Measurements from ENCODE around the gene PARVB. TPM values are rescaled to one million over a fixed set of nuclear protein-coding genes. Genes with fewer than 3 reads are reported as not detected.

The PARVB gene
- total and polyA plus RNA-seq, 12 donors, result 46.7 to 201 (median 91.2) TPM

DNA sequence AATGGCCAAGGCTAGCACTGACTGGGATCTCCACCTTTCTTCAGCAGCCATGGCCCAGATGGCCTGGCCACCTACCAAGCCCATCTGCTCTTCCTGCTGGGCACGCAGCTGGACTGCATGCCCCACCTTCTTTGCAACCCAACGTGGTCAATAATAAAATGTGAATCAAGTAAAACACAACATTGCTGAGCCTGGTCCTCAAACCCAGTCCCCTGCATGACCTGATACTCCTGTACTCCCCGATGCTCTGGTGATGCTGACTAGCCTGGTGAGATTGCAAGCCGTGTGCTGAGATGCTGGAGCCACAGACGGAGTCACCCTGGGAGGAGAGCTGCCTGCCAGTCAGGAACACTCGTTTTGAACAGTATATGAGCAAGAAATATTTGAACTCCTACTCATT, 190.7 kb downstream of the PARVB start:
- ATAC-seq (no peak), DNase-seq (no peak)
- H3K4me3 ChIP-seq, result no peak overlapping the region
- TF ChIP-seq, protein P1, sequence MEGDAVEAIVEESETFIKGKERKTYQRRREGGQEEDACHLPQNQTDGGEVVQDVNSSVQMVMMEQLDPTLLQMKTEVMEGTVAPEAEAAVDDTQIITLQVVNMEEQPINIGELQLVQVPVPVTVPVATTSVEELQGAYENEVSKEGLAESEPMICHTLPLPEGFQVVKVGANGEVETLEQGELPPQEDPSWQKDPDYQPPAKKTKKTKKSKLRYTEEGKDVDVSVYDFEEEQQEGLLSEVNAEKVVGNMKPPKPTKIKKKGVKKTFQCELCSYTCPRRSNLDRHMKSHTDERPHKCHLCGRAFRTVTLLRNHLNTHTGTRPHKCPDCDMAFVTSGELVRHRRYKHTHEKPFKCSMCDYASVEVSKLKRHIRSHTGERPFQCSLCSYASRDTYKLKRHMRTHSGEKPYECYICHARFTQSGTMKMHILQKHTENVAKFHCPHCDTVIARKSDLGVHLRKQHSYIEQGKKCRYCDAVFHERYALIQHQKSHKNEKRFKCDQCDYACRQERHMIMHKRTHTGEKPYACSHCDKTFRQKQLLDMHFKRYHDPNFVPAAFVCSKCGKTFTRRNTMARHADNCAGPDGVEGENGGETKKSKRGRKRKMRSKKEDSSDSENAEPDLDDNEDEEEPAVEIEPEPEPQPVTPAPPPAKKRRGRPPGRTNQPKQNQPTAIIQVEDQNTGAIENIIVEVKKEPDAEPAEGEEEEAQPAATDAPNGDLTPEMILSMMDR (IDR thresholded peaks at IDR 0.05), result no peak
- H3K27ac ChIP-seq, result no peak overlapping the region
- H3K4me1 ChIP-seq, result peaks cover 0 to 18% (median 5%) of the 10 kb centered on the region in 9 donors
- 78 to 80% methylated on average over 6 of the region's 6 CpGs for whole genome bisulfite sequencing, 2 donors
- H3K27me3 ChIP-seq, result peaks cover 0 to 8% (median 0%) of the 10 kb centered on the region in 7 donors
- H3K9me3 ChIP-seq, result peaks cover 0 to 22% (median 9%) of the 10 kb centered on the region in 11 donors
- intact Hi-C loops (cut with DNase I), result no loop called here
- H3K36me3 ChIP-seq, result no peaks in the 10 kb centered on the region

DNA sequence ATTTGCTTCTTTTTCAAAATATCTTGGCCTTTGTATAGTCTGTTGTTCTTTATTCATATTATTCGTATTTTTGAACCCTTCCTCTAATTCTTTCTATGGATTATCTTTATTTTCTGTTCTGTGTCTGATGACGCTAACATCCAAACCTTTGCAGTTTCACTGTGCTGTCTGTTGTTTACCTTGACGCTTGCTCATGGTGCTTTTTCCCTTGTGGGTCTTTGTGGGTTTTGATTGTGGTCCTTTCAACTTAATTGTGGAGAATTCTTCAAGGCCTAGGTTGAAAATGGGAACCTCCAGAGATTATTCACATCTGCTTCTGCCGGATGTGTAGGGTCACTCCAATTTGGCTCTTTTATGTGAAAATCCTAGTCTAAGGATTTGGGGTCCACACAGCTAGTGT, 191.2 kb downstream of the PARVB start:
- H3K4me1 ChIP-seq, result peaks cover 0 to 18% (median 5%) of the 10 kb centered on the region in 9 donors
- DNase-seq, result no peak
- intact Hi-C loops (cut with DNase I), result no loop called here
- H3K4me3 ChIP-seq, result no peak overlapping the region
- peaks cover 0 to 17% (median 9%) of the 10 kb centered on the region in 11 donors for H3K9me3 ChIP-seq
- TF ChIP-seq, protein P1 (IDR thresholded peaks at IDR 0.05), result no peak
- H3K27me3 ChIP-seq, result peaks cover 0 to 8% (median 3%) of the 10 kb centered on the region in 7 donors
- no peak for ATAC-seq
- WGBS, 2 donors, result 79 to 94% methylated on average over 4 of the region's 4 CpGs
- H3K27ac ChIP-seq, result no peak overlapping the region
- H3K36me3 ChIP-seq, result no peaks in the 10 kb centered on the region

DNA sequence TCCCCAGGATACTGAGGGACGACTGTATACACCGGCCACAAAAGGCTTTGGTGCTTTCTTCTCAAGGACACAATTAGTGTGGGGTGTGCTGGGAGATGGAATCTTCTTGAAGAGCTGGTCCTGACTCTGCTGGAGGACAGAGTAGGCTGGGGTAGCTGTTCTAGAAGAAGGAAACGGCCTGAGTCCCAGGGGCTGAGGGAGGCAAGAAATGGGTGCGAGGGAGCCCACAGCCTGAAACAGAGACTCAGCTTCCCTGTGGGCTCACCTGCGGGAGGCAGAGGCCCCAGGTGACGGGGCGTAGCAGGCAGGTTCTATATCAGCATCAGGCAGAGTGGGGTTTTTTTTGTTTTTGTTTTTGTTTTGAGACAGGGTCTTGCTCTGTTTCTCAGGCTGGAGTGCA, 193.2 kb downstream of the PARVB start:
- TF ChIP-seq, protein P1 (IDR thresholded peaks at IDR 0.05), result no peak
- Histone ChIP-seq H3K27ac (no peak overlapping the region), H3K9me3 (peaks cover 0 to 15% (median 9%) of the 10 kb centered on the region in 11 donors), H3K4me1 (peaks cover 0 to 5% (median 2%) of the 10 kb centered on the region in 9 donors), H3K36me3 (no peaks in the 10 kb centered on the region), H3K4me3 (no peak overlapping the region), H3K27me3 (peaks cover 0 to 18% (median 6%) of the 10 kb centered on the region in 7 donors)
- DNase-seq, result no peak
- WGBS, 2 donors, result 76 to 91% methylated on average over 7 of the region's 7 CpGs
- intact Hi-C loops (cut with DNase I), result no loop called here
- ATAC-seq, result no peak

DNA sequence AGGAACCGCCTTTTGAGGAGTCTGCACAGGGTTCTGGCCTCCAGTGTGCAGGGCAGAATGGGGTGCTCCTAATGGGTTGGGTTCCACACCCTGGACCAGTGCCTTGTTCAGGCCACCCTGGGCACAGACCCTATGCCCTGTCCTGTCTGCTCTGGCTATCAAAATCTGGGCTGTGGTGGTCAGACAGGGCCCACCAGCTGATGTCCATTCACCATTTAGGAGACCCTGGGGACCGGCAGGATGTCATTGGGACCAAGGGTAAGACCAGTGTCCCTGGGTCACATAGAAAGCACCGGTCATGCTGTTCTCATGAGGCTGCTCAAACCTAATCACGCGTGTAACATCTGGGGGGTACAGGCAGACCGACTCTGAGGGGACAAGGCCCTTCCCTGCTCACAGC, 194.0 kb downstream of the PARVB start:
- no peak for DNase-seq
- peaks cover 0 to 15% (median 9%) of the 10 kb centered on the region in 11 donors for H3K9me3 ChIP-seq
- 73 to 93% methylated on average over 6 of the region's 6 CpGs for WGBS, 2 donors
- intact Hi-C loops (cut with DNase I), result no loop called here
- H3K4me3 ChIP-seq, result no peak overlapping the region
- no peak for ATAC-seq
- TF ChIP-seq, protein P1 (IDR thresholded peaks at IDR 0.05), result no peak
- no peaks in the 10 kb centered on the region for H3K4me1 ChIP-seq
- H3K27ac ChIP-seq, result no peak overlapping the region
- H3K27me3 ChIP-seq, result peaks cover 0 to 19% (median 6%) of the 10 kb centered on the region in 7 donors
- no peaks in the 10 kb centered on the region for H3K36me3 ChIP-seq

Measured in heart right ventricle (tissue), 16 donors.